NCI-H446 (cell line): ENCODE measurements around the gene GPR3.
A peak's percentile ranks its signal among the peaks of the same experiment; 100 is the strongest.
"Not testable (repeated sequence)": the region's sequence is repeated elsewhere in the genome, so short reads cannot be mapped to it uniquely, and the experiment has no call there.

Experiments
- DNase-seq, 2 experiments: peaks; one replicate each; lab custom pipeline; 2025; lab: John Stamatoyannopoulos, UW

The GPR3 gene

DNA sequence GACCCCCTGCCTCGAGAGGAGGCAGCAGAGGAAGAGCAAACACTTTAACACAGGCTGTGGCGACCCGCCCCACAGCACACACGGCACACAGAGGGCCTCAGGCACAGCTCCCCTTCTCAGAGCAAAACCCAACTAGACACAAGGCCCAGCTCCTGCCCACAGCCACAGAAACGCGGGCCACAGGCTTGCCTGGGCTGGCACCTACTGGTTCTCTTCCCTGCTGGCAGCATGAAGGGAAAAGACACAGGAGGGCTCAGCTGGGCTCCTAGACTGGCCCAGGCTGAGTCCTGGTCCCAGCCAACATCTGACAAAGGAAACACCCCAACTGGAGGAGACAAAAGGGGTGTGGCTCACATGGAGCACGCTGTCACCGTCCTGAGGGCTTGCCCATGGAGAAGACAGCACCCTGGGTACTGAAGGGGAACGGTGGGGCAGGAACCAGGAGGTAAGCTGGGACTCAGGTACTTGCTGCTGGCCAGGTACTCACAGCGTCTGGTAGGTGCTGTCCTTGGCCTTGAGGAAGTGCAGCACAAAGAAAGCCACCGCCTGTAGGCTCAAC lies 12.8 kb upstream of the GPR3 start:
- DNase-seq: no peak

- DNase-seq: no peak
Observed at GRCh38 chr1:27380224-27380623, 12.2 kb upstream of the GPR3 start.

DNA sequence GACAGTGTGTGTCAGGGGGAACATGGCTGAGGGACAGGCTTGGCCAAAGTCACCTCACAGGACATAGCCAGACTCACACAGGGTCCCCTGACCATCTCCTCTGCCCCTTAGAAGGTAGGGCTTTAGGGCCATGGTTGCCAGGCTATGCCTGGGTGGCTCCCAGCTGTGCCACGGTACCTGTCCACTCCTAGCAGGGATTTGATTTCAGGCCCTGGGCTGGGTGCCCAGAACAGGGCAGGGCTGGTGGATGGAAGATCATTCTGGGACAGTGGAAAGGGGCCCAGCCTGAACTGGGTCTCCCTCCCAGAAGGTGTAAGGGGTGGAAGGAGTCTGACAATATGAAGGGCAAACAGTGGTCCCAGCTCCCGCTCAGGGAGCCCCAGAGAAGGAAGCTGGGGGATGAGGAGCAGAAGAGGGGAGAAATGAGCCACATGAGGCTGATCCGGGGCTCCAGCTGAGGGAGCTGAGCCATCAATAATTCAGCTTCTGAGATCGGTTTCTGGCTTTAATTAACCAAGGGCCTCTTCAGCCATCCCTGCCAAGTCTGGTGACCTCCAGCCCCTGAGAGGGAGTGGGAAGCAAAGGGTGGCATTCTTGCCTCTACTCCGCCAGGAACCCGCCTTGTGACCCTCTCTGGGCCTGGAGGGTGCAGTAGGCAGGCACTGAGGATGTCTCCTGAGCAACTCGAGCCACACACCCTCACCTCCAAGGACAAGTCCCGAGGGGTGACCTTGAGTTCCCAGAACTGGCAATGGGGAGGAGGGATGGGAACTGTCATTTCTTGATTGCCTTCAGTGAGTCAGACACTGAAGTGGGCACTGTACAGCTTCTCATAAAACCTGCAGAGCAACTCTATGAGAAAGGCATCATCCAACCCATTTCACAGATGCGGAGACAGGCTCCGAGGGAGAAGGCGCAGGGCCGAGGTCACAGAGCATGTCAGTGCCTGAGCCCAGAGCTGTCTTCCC lies 11.4 kb upstream of the GPR3 start:
- no peak for DNase-seq

DNA sequence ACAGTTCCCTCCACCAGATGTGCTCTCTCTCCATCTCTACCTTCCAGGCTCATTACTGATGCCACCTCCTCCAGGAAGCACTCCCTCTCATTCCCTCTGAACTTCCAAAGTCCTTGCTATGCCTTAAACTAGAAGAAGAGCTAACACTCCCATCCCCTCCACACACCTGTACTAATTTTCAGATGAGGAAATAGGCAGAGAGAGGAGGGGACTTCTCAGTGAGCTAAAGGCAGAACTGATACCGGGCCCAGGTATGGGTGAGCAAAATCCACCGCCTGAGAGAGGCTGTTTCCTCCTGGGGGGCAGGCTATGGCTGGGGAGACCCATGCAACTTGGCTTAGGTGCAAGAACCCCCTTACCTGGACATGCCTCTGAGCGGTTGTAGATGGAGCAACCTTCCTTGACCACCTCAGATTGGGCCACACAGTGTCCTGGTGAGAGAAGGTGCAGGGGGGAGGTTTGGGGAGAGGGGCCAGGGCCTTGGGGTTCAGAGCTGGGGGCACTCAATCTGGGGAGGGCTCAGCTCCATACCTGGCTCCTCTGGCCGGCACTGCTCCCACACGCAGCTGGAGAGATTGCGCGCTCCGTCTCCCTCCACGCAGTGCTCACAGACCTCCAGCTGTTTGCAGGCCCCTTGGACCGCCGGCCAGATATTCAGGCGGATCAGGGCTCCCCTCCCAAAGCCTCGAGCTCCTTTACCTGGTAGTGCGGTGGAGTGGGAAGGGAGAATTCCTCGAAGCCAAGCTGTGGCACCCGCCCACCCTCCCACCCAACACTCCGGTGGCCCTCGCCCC lies 10.3 kb upstream of the GPR3 start:
- DNase-seq: no peak

- DNase-seq: no peak
Observed at GRCh38 chr1:27383039-27383605, 9.3 kb upstream of the GPR3 start, which contains the start of gene CD164L2. CD164L2 (minus strand) TSS chr1:27383333; CDS start chr1:27383239, 94 bp downstream.

DNA sequence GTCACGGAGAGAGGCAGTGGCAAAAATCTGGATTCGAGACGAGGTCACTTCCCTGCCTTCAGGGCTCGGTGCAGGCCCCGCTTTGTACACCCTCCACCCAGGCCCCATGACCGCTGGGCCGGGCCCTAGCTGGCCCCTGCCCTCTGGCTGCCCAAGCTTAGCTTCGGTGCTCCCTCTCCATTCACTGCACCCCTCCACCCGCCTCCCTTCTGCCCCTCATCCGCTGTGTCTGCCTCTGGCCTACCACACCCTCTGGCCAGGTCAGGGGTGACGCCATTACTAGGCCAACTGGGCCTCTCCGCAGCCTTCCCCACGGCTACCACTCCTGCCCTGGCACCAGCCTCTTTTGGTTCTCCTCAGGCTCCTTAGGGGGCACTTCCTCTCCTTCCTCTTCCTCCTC lies 8.8 kb upstream of the GPR3 start:
- DNase-seq: no peak

DNA sequence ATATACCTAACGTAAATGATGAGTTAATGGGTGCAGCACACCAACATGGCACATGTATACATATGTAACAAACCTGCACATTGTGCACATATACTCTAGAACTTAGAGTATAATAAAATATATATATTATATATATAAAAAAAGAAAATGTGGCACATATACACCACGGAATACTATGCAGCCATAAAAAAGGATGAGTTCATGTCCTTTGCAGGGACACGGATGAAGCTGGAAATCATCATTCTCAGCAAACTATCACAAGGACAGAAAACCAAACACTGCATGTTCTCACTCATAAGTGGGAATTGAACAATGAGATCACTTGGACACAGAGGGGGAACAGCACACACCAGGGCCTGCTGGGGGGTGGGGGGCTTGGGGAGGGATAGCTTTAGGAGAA lies 7.6 kb upstream of the GPR3 start:
- DNase-seq: not testable (repeated sequence)

- DNase-seq: peak in 1 of 2 experiments; percentile 53
Observed at GRCh38 chr1:27388337-27389005, 4.0 kb upstream of the GPR3 start.

GRCh38 chr1:27391511-27392095 lies 819 bp upstream of the GPR3 start:
- DNase-seq: peak in 1 of 2 experiments; percentile 23

- peak in 1 of 2 experiments; percentile 24 for DNase-seq
Observed at GRCh38 chr1:27392778-27393635, 585 bp downstream of the GPR3 start.

DNA sequence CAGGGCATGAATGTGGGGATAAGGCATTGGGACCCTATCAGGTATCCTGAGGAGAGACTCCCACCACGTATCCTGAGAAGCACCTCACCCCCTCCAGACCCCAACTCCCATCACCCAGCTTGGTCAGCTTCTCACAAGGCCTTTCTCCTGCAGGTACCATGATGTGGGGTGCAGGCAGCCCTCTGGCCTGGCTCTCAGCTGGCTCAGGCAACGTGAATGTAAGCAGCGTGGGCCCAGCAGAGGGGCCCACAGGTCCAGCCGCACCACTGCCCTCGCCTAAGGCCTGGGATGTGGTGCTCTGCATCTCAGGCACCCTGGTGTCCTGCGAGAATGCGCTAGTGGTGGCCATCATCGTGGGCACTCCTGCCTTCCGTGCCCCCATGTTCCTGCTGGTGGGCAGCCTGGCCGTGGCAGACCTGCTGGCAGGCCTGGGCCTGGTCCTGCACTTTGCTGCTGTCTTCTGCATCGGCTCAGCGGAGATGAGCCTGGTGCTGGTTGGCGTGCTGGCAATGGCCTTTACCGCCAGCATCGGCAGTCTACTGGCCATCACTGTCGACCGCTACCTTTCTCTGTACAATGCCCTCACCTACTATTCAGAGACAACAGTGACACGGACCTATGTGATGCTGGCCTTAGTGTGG lies 1.3 kb downstream of the GPR3 start:
- DNase-seq: no peak

DNA sequence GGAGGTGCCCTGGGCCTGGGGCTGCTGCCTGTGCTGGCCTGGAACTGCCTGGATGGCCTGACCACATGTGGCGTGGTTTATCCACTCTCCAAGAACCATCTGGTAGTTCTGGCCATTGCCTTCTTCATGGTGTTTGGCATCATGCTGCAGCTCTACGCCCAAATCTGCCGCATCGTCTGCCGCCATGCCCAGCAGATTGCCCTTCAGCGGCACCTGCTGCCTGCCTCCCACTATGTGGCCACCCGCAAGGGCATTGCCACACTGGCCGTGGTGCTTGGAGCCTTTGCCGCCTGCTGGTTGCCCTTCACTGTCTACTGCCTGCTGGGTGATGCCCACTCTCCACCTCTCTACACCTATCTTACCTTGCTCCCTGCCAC lies 1.8 kb downstream of the GPR3 start:
- no peak for DNase-seq

DNA sequence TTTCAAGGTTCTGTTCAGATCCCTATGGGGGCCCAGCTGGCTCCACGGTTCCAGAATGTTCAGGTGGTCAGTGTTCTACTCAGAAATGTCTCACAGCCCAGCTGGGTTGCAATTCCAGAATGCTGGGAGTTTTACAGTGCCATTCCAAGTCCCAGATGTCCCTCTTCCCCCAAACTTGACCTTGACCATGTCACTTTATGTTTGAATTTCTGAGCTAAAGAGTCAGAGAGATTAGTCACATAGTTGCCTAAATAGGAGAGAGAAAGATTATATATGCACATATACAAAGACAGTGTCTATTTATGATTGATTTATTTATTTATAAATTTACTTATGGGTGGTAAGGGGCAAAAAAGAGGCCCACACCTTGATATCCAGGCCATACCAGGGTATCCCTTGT lies 2.5 kb downstream of the GPR3 start:
- no peak for DNase-seq

- peak; percentile 62 to 85 for DNase-seq
Observed at GRCh38 chr1:27395441-27396195, 3.2 kb downstream of the GPR3 start.

DNA sequence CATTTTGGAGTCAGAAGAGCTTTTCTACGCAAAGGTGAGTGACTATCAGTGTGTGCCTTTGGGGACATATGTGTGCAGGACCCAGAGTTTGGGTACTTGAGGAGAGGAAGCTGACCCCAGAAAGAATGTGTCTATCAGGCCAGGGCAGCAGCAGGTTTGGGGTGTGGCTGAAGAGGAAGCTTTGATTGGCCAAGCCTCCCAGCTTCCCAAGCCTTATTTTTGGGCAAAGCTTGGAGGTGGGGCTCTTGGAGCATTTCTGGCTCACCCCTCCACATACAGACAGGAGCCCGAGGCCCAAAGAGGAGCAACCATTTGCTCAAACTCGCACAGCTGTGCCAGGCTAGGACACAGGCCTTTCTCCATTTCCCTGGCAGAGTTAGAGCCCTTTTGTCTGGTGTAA lies 4.7 kb downstream of the GPR3 start:
- DNase-seq: no peak

DNA sequence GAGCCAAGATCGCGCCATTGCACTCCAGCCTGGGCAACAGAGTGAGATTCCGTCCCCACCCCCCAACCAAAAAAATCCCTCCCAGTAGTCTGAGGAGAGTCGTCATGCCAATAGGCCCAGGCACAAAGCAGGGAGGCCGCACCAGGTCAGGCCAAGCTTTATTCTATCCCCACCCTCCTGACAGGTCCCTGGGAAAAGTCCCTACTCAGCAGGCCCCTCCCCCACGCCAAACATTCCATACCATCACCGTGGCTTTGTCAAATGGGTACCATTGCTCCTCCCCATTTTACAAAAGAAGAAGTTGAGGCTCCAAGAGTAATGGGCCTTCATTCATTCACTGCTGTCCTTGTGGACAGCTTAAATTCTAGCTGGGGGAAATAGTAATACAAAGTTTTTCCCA lies 5.3 kb downstream of the GPR3 start:
- DNase-seq: no peak

- no peak for DNase-seq
Observed at GRCh38 chr1:27398405-27399149, 6.2 kb downstream of the GPR3 start.
